Measurements from ENCODE around the gene TSPAN18. TPM values are rescaled to one million over a fixed set of nuclear protein-coding genes. Genes with fewer than 3 reads are reported as not detected.
A peak's percentile ranks its signal among the peaks of the same experiment; 100 is the strongest.

Gene TSPAN18
- total and polyA plus RNA-seq, 4 experiments from 2014 or later: 7.3 to 48.6 (median 18.2) TPM

GRCh38 chr11:44824300-44824704 is 97.5 kb downstream of the TSPAN18 start:
- no peaks in the 10 kb centered on the region for H3K27me3 Mint-ChIP-seq
- peaks cover 10 to 33% (median 19%) of the 10 kb centered on the region in 4 donors for H3K4me1 Mint-ChIP-seq
- Histone ChIP-seq H3K4me3 (ENCODE audit: low read length in 2 of 2) (no peak overlapping the region), H3K4me1 (ENCODE audit: insufficient read depth, low read length) (peaks cover 3% of the 10 kb centered on the region), H3K27me3 (ENCODE audit: insufficient read depth, low read length) (no peaks in the 10 kb centered on the region), H3K9me3 (ENCODE audit: control insufficient read depth in 1 of 2, low read length in 2 of 2) (no peaks in the 10 kb centered on the region), H3K27ac (ENCODE audit: low read depth, low read length) (no peak overlapping the region), H3K36me3 (ENCODE audit: insufficient read depth, low read length) (no peaks in the 10 kb centered on the region)
- no peak overlapping the region for H3K27ac Mint-ChIP-seq
- ChIA-PET POLR2A (ENCODE audit: partially characterized antibody) (no interaction called here), CTCF (ENCODE audit: partially characterized antibody) (interaction anchor here (0.9 to 2.2 kb wide), 5 partner anchors 8 to 112 kb away, joined by 3 to 5 read pairs (median 3); no protein-coding TSS in a partner anchor)
- peaks cover 11 to 32% of the 10 kb centered on the region in 2 donors for H3K36me3 Mint-ChIP-seq
- no peak for DNase-seq
- intact Hi-C loops (cut with micrococcal nuclease): no loop called here
- H3K4me3 Mint-ChIP-seq: no peak overlapping the region
- no peaks in the 10 kb centered on the region for H3K9me3 Mint-ChIP-seq

GRCh38 chr11:44825058-44825785 is 98.5 kb downstream of the TSPAN18 start:
- Histone ChIP-seq H3K4me3 (ENCODE audit: low read length in 2 of 2) (no peak overlapping the region), H3K27me3 (ENCODE audit: insufficient read depth, low read length) (no peaks in the 10 kb centered on the region), H3K9me3 (ENCODE audit: control insufficient read depth in 1 of 2, low read length in 2 of 2) (no peaks in the 10 kb centered on the region), H3K36me3 (ENCODE audit: insufficient read depth, low read length) (no peaks in the 10 kb centered on the region), H3K27ac (ENCODE audit: low read depth, low read length) (no peak overlapping the region), H3K4me1 (ENCODE audit: insufficient read depth, low read length) (peaks cover 2% of the 10 kb centered on the region)
- ChIA-PET CTCF (ENCODE audit: partially characterized antibody) (interaction anchor here (1.1 to 1.2 kb wide), 2 partner anchors 9 to 86 kb away, joined by 3 read pairs; no protein-coding TSS in a partner anchor), POLR2A (ENCODE audit: partially characterized antibody) (no interaction called here)
- Mint-ChIP-seq H3K4me3 (no peak overlapping the region), H3K36me3 (peaks cover 12 to 28% of the 10 kb centered on the region in 2 donors), H3K9me3 (no peaks in the 10 kb centered on the region), H3K4me1 (peaks cover 11 to 33% (median 20%) of the 10 kb centered on the region in 4 donors), H3K27ac (peak overlapping the region in 1 of 7 donors; percentile 56), H3K27me3 (no peaks in the 10 kb centered on the region)
- intact Hi-C loops (cut with micrococcal nuclease): no loop called here
- no peak for DNase-seq

GRCh38 chr11:44826922-44827643 is 100.3 kb downstream of the TSPAN18 start:
- intact Hi-C loops (cut with micrococcal nuclease): no loop called here
- H3K4me1 Mint-ChIP-seq: peaks cover 10 to 30% (median 12%) of the 10 kb centered on the region in 4 donors
- Histone ChIP-seq H3K9me3 (ENCODE audit: control insufficient read depth in 1 of 2, low read length in 2 of 2) (no peaks in the 10 kb centered on the region), H3K4me3 (ENCODE audit: low read length in 2 of 2) (no peak overlapping the region), H3K36me3 (ENCODE audit: insufficient read depth, low read length) (no peaks in the 10 kb centered on the region), H3K4me1 (ENCODE audit: insufficient read depth, low read length) (no peaks in the 10 kb centered on the region), H3K27me3 (ENCODE audit: insufficient read depth, low read length) (no peaks in the 10 kb centered on the region), H3K27ac (ENCODE audit: low read depth, low read length) (no peak overlapping the region)
- ChIA-PET CTCF (ENCODE audit: partially characterized antibody) (interaction anchor here (0.6 to 1.4 kb wide), 2 partner anchors 84 to 171 kb away, joined by 4 read pairs; no protein-coding TSS in a partner anchor), POLR2A (ENCODE audit: partially characterized antibody) (no interaction called here)
- H3K27me3 Mint-ChIP-seq: no peaks in the 10 kb centered on the region
- H3K27ac Mint-ChIP-seq: peak overlapping the region in 2 of 7 donors; percentile 17 to 50
- H3K9me3 Mint-ChIP-seq: no peaks in the 10 kb centered on the region
- DNase-seq: no peak
- no peak overlapping the region for H3K4me3 Mint-ChIP-seq
- peaks cover 15 to 28% of the 10 kb centered on the region in 2 donors for H3K36me3 Mint-ChIP-seq

GRCh38 chr11:44828296-44828695 is 101.5 kb downstream of the TSPAN18 start:
- CTCF ChIA-PET (ENCODE audit: partially characterized antibody): no interaction called here
- peaks cover 12 to 39% (median 19%) of the 10 kb centered on the region in 4 donors for H3K4me1 Mint-ChIP-seq
- H3K4me3 Mint-ChIP-seq: no peak overlapping the region
- no peaks in the 10 kb centered on the region for H3K27me3 Mint-ChIP-seq
- Histone ChIP-seq H3K27ac (ENCODE audit: low read depth, low read length) (no peak overlapping the region), H3K4me1 (ENCODE audit: insufficient read depth, low read length) (peaks cover 1% of the 10 kb centered on the region), H3K27me3 (ENCODE audit: insufficient read depth, low read length) (no peaks in the 10 kb centered on the region), H3K9me3 (ENCODE audit: control insufficient read depth in 1 of 2, low read length in 2 of 2) (no peaks in the 10 kb centered on the region), H3K36me3 (ENCODE audit: insufficient read depth, low read length) (no peaks in the 10 kb centered on the region), H3K4me3 (ENCODE audit: low read length in 2 of 2) (no peak overlapping the region)
- no peaks in the 10 kb centered on the region for H3K9me3 Mint-ChIP-seq
- DNase-seq: no peak
- intact Hi-C loops (cut with micrococcal nuclease): no loop called here
- peak overlapping the region in 1 of 7 donors; percentile 12 for H3K27ac Mint-ChIP-seq
- POLR2A ChIA-PET (ENCODE audit: partially characterized antibody): no interaction called here
- peaks cover 17 to 35% of the 10 kb centered on the region in 2 donors for H3K36me3 Mint-ChIP-seq

GRCh38 chr11:44829838-44830237 is 103.1 kb downstream of the TSPAN18 start:
- Mint-ChIP-seq H3K9me3 (no peaks in the 10 kb centered on the region), H3K27ac (peak overlapping the region in 1 of 7 donors; percentile 50), H3K4me1 (peaks cover 15 to 42% (median 26%) of the 10 kb centered on the region in 4 donors), H3K4me3 (no peak overlapping the region), H3K27me3 (no peaks in the 10 kb centered on the region), H3K36me3 (peaks cover 15 to 27% of the 10 kb centered on the region in 2 donors)
- Histone ChIP-seq H3K27me3 (ENCODE audit: insufficient read depth, low read length) (no peaks in the 10 kb centered on the region), H3K9me3 (ENCODE audit: control insufficient read depth in 1 of 2, low read length in 2 of 2) (no peaks in the 10 kb centered on the region), H3K4me3 (ENCODE audit: low read length in 2 of 2) (no peak overlapping the region), H3K4me1 (ENCODE audit: insufficient read depth, low read length) (peaks cover 4% of the 10 kb centered on the region), H3K36me3 (ENCODE audit: insufficient read depth, low read length) (no peaks in the 10 kb centered on the region), H3K27ac (ENCODE audit: low read depth, low read length) (no peak overlapping the region)
- DNase-seq: no peak
- intact Hi-C loops (cut with micrococcal nuclease): no loop called here
- ChIA-PET POLR2A (ENCODE audit: partially characterized antibody) (no interaction called here), CTCF (ENCODE audit: partially characterized antibody) (no interaction called here)

- H3K4me1 ChIP-seq (ENCODE audit: insufficient read depth, low read length): peaks cover 4% of the 10 kb centered on the region
- Mint-ChIP-seq H3K4me3 (no peak overlapping the region), H3K4me1 (peaks cover 20 to 57% (median 38%) of the 10 kb centered on the region in 4 donors), H3K36me3 (peaks cover 20 to 28% of the 10 kb centered on the region in 2 donors), H3K9me3 (no peaks in the 10 kb centered on the region), H3K27ac (peak overlapping the region in 3 of 7 donors; percentile 33 to 65 (median 50)), H3K27me3 (no peaks in the 10 kb centered on the region)
- ChIA-PET CTCF (ENCODE audit: partially characterized antibody) (no interaction called here), POLR2A (ENCODE audit: partially characterized antibody) (no interaction called here)
- intact Hi-C loops (cut with micrococcal nuclease): no loop called here
- no peaks in the 10 kb centered on the region for H3K27me3 ChIP-seq (ENCODE audit: insufficient read depth, low read length)
- no peaks in the 10 kb centered on the region for H3K36me3 ChIP-seq (ENCODE audit: insufficient read depth, low read length)
- H3K9me3 ChIP-seq (ENCODE audit: control insufficient read depth in 1 of 2, low read length in 2 of 2): no peaks in the 10 kb centered on the region
- no peak overlapping the region for H3K4me3 ChIP-seq (ENCODE audit: low read length in 2 of 2)
- no peak for DNase-seq
- H3K27ac ChIP-seq (ENCODE audit: low read depth, low read length): no peak overlapping the region
Observed at GRCh38 chr11:44831605-44832394, 105.0 kb downstream of the TSPAN18 start.

- CTCF ChIA-PET (ENCODE audit: partially characterized antibody): no interaction called here
Observed at GRCh38 chr11:44832452-44832851, 105.7 kb downstream of the TSPAN18 start.

More at GRCh38 chr11:44832452-44832851, 105.7 kb downstream of the TSPAN18 start:
- no peaks in the 10 kb centered on the region for H3K9me3 Mint-ChIP-seq
- H3K27me3 Mint-ChIP-seq: no peaks in the 10 kb centered on the region
- Histone ChIP-seq H3K36me3 (ENCODE audit: insufficient read depth, low read length) (no peaks in the 10 kb centered on the region), H3K9me3 (ENCODE audit: control insufficient read depth in 1 of 2, low read length in 2 of 2) (no peaks in the 10 kb centered on the region), H3K4me1 (ENCODE audit: insufficient read depth, low read length) (peaks cover 4% of the 10 kb centered on the region), H3K27ac (ENCODE audit: low read depth, low read length) (no peak overlapping the region), H3K27me3 (ENCODE audit: insufficient read depth, low read length) (no peaks in the 10 kb centered on the region), H3K4me3 (ENCODE audit: low read length in 2 of 2) (no peak overlapping the region)
- H3K36me3 Mint-ChIP-seq: peaks cover 25 to 35% of the 10 kb centered on the region in 2 donors
- H3K4me3 Mint-ChIP-seq: no peak overlapping the region
- peak overlapping the region in 3 of 7 donors; percentile 32 to 50 (median 38) for H3K27ac Mint-ChIP-seq
- peaks cover 20 to 57% (median 40%) of the 10 kb centered on the region in 4 donors for H3K4me1 Mint-ChIP-seq
- intact Hi-C loops (cut with micrococcal nuclease): no loop called here
- no peak for DNase-seq
- POLR2A ChIA-PET (ENCODE audit: partially characterized antibody): no interaction called here
